ENCODE data around the gene MISP.

- TF ChIP-seq, protein P1, sequence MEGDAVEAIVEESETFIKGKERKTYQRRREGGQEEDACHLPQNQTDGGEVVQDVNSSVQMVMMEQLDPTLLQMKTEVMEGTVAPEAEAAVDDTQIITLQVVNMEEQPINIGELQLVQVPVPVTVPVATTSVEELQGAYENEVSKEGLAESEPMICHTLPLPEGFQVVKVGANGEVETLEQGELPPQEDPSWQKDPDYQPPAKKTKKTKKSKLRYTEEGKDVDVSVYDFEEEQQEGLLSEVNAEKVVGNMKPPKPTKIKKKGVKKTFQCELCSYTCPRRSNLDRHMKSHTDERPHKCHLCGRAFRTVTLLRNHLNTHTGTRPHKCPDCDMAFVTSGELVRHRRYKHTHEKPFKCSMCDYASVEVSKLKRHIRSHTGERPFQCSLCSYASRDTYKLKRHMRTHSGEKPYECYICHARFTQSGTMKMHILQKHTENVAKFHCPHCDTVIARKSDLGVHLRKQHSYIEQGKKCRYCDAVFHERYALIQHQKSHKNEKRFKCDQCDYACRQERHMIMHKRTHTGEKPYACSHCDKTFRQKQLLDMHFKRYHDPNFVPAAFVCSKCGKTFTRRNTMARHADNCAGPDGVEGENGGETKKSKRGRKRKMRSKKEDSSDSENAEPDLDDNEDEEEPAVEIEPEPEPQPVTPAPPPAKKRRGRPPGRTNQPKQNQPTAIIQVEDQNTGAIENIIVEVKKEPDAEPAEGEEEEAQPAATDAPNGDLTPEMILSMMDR (IDR thresholded peaks at IDR 0.05; ENCODE audit: poor library complexity) = no peak
- TF ChIP-seq EZH2phosphoT487 (IDR thresholded peaks at IDR 0.05; ENCODE audit: low read depth, severe bottlenecking, unreplicated experiment) = no peak
Measured at GRCh38 chr19:736125-736524, 14.8 kb upstream of the MISP start.

Measured in hepatocyte (in vitro differentiated cells).